Stimulated activated CD4-positive, alpha-beta T cell treated with anti-CD3 and anti-CD28 coated beads, TNF-alpha, amount 100 ng/mL, for 48 hours (primary cell): ENCODE results near the gene SUN2.

Experiments used
- DNase-seq, 3 donors: peaks; one replicate each; pipeline ENCODE4 v3.0.0-alpha.2; 2020; ENCODE audit warnings: low read depth in 3 of 3

The SUN2 gene

DNA sequence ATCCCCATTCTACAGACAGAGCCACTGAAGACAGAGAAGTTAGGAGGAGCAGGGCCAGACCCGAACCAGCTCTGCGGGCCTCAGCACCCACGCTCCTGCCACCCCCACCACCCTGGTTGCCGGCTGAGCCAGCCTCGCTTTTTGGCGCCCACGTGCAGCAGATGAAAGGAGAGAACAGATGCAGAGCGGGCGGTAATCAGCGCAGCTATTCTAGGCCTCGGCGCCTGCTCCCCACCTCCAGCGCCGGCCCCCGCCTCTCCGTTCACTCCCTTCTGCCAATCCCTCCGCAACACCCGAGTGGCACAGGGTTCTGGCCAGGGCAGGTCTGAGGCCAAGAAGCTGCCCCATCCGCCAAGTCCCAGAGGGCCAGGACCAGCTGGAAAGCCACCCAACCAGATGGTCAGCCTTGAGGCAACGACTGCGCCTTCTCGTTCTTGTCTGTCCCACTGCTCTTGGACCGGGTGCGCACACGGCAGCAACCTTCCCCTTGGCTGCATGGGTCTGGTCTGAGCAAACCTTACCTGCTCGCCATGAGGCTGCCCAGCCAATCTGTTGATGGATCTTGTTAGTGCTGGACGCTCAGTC lies 21.4 kb upstream of the SUN2 start:
- no peak for DNase-seq

DNA sequence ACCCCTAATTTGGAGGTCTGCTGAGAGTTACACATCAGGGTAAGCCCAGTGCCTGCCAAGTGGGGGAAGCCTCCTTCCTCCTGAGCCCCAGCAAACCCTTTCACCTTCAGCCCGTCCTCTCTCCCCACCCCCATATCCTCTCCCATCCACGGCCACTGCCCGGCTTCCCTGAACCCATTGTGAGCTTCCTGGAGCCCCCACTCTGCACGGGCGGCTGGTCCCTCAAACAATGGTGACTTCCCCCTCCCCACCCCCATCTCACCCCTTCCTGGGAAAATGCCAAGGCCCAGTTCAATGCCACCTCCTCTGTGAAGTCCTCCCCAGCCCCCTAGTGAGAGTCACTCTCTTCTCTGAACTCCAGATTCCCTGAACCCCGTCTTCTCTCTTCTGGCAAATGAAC lies 20.3 kb upstream of the SUN2 start:
- DNase-seq, result no peak

GRCh38 chr22:38775656-38776055 lies 19.9 kb upstream of the SUN2 start:
- no peak for DNase-seq

DNA sequence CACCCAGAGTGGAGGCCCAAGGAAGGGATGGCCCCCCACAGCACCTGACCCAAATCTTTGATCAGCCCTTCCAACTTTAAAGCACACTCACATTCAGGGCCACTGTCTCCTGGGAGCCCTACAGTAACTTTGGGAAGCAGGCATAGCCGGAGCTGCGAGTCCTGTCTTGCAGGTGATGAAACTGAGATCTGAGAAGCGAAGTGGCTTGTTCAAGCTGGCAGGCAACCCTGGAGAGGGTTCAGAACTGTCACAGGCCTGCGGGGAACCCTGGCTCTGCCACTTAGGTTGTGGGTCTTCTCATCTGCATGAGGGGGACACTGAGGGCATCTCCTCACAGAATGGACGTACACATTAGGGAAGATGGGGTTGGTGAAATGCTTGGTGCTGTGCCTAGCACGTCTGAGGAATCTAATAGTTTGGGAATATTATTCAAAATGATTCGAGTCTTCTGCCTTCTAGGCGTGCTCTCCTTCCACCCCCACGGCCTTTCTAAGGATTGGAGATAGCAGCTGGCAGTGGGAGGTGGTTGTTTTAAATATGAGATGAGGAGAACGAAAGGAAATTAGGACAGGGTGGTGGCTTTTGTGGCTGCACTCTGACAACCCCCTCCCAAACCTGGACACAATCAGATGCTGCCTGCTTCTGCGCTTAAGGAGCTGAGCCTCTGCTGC lies 18.8 kb upstream of the SUN2 start:
- DNase-seq, result no peak

GRCh38 chr22:38773363-38773946 lies 17.7 kb upstream of the SUN2 start:
- DNase-seq, result no peak

DNA sequence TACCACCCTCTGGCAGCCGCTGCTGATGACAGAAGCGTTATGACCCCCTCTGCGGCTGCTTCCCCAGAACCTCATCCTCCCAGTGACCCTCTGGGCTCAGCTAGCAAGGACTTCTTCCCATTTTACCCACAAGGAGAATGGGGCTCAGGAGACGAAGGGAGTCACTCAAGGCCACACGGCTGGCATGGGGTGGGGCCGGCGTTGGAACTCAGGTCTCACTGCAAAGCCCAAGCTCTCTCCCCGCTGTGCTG lies 16.8 kb upstream of the SUN2 start:
- DNase-seq, result no peak

- no peak for DNase-seq
These were observed 14.6 kb upstream of the SUN2 start for GRCh38 chr22:38770257-38770949.

GRCh38 chr22:38768036-38768435 lies 12.2 kb upstream of the SUN2 start:
- DNase-seq, result no peak

DNA sequence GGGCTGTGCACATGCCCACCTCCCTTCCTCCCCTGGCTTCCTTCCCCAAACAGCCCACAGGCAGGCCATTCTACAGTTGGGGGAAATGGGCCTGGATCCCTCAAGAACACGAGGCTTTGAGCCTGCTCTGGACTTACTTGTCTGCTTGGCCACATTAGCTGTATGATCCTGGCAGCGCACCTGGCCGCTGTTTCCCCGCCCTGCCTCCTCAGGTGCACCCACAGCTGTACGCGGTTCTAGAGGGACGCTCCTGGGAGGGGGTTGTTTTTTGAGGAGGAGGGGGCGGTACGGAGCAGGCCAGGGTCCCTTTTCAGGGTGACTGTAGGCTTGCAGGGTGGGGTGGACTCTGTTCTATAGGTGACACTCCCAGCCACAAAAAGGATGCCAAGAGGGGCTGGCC lies 11.5 kb upstream of the SUN2 start:
- DNase-seq, result no peak

- no peak for DNase-seq
These were observed 10.4 kb upstream of the SUN2 start for GRCh38 chr22:38766076-38766777.

DNA sequence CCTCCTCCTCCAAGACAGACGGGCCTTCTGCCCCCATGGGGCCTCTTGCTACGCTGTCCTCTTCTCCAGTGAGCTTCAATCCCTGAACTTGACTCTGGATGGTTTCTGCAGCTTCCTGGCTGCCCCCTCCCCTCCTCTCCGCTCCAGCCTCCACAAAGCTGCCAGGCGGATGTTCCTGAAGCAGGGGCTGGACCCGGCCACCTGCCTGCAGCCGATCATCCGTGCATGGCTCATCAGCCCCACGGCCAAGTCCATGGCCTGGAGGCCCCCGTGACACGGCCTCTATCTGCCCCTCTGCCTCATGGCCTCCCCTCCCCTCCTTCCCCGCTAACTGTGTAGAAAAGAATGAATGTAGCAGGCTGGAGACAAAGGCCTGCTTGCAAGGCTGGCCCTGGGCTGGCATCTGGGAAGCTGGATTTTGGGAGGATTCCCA lies 6.8 kb upstream of the SUN2 start:
- no peak for DNase-seq

- no peak for DNase-seq
These were observed 5.7 kb upstream of the SUN2 start for GRCh38 chr22:38761202-38762162.

GRCh38 chr22:38760477-38761201 lies 4.8 kb upstream of the SUN2 start:
- DNase-seq, result no peak

GRCh38 chr22:38759005-38759404 lies 3.2 kb upstream of the SUN2 start:
- DNase-seq, result no peak

GRCh38 chr22:38758276-38758945 lies 2.6 kb upstream of the SUN2 start:
- DNase-seq, result peak in 2 of 3 donors; percentile 65 to 71

- no peak for DNase-seq
These were observed 1.6 kb upstream of the SUN2 start for GRCh38 chr22:38757464-38757757.

GRCh38 chr22:38756711-38757463 lies 1.1 kb upstream of the SUN2 start:
- DNase-seq, result no peak

GRCh38 chr22:38755155-38755910 lies 465 bp downstream of the SUN2 start:
- peak in 1 of 3 donors; percentile 36 for DNase-seq

DNA sequence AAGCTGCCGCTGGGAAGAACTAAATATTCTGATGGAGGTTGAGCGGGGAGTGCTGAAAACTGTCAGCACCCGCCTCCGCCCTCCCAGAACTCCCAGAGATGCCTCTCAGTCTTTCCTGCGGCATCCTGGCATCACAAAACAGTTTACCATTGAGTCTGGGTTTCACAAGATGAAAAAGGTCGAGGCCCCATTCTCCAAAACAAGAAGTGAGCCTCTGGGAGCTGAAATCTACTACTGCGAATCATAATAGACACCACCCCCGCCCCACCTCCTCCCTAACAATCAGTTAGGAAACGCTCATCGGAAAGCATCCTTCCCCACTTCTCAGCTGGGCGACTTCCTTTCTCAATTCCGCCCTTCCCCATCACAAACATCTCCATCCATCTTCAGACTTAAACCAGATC lies 1.0 kb downstream of the SUN2 start:
- peak in 1 of 3 donors; percentile 30 for DNase-seq
